GM18526 (cell line): Measurements from ENCODE around the gene GLCCI1.

ENCODE experiments used
- POLR2A ChIP-seq: IDR thresholded peaks from 3 replicates; pipeline ENCODE4 v1.6.1; 2011; ENCODE audit not compliant: insufficient read length; ENCODE audit errors: extremely low read depth

GLCCI1 gene

DNA sequence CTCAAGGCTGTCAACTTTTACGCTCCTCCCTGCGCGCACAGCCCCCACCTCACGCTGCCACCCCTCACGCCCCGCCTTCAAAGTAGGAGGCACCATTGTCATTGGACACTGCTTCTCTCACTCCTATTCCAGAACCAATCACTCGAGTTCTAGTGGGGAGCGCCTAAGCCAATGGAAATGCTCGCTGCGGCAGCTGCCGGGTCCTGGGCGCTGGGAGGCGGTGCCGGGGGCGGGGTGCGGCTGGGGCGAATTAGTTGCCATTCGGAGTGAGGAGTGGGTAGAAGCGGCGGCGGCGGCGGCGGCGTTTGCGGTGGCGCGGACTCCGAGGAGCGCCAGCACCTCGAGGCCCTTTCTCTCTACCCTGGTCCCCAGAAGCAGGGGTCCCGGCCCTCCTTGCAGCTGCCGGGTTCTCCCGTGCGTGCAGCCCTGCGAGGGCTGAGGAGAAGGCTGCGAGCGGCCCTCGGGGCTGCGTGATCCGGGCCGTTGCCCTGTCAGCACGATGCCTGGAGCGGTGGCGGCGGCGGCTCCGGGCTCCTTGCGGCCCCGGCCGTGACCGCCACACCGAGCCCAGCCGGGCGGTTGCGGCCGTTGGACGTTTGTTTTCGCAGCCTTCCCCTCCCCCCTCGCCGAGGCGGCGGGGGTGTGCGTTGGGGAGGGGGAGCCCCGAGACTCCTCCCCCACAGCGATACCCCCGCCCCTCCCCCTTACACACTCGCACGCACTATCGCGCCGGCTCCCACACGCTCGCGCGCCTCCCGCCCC is at the start of gene GLCCI1:
GLCCI1 (plus strand) TSS at position 253 of the 762 bp plus-strand sequence. CDS start 555 bp downstream, outside the sequence.
- peak; percentile 66 for TF ChIP-seq POLR2A

DNA sequence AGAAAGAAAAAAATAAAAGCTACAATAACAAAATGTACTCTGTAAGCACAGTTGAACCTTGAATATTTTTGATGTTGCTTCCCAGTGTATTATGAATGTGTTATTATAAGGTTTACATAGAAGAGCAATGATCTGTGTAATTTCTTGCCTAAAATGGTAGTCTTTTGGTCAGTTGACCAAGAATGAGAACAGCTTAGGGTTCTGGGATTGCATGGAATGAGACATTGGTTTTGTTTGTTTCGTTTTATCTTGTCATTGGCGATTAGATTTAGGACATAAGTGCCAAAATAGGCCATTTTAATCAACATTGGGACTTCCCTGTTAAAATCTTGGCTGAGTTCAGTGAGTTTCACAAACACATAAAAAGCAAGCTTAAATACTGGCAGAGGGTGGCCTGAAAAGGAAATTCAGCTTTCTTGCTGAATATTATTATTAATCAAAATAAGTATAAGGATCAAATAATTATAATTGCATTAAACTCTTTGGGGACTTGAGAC is 49.1 kb upstream of the GLCCI1 start:
- TF ChIP-seq POLR2A = no peak

DNA sequence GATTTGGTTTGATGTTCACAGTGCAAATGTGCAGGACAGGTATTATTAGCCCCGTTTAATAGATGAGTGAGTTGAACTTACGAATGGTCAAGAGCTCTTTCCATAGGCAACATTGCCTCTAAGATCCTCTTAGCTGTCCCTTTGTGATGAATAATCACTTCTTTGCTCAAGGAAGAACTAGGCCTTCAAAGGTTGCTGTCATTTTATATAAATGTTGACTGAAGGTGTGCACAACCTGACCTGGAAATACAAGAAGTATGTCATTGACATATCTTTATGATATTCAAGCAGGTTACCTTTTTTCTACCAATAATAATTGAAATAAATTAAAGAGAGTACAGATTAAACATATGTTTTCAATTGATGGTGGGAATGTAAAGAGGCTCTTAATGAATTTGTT is 48.5 kb upstream of the GLCCI1 start:
- TF ChIP-seq POLR2A = no peak

DNA sequence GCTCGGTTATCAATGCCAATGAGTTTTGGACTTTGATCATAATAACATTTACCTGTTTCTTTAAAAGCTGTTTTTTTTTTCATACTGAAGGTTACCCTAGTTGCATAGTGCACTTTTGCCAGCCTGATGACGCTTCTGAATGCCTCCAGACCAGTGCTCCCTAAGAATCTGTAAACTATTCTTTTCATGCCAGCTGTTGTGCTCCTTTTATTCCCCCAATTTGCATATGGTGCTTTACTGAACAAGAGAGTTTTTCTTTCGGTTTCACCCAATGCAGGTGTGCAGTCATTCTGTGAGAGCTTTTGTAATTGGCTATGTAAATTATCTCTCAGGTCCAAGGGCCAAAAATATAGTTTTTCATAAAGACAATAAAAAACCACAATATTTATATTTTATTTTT is 48.1 kb upstream of the GLCCI1 start:
- TF ChIP-seq POLR2A = no peak

DNA sequence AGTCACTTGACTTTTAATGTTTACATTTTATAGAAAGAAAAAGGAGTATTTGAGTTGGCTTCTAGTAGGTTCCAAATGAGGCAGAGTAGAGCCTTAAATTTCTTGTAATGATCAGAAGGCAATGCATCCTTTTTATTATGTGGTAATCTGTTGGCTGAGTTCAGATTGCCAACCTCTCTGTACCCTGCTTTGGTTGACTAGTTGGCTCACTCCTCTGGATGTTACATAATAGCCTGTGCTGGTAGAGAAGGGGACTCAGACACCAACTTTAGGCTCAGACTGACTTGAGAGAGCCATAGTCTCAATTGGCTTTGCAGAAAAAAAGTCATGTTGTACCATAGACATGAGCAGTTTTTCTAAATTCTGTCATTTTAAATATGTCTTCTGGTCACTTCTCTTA is 46.8 kb upstream of the GLCCI1 start:
- no peak for TF ChIP-seq POLR2A

DNA sequence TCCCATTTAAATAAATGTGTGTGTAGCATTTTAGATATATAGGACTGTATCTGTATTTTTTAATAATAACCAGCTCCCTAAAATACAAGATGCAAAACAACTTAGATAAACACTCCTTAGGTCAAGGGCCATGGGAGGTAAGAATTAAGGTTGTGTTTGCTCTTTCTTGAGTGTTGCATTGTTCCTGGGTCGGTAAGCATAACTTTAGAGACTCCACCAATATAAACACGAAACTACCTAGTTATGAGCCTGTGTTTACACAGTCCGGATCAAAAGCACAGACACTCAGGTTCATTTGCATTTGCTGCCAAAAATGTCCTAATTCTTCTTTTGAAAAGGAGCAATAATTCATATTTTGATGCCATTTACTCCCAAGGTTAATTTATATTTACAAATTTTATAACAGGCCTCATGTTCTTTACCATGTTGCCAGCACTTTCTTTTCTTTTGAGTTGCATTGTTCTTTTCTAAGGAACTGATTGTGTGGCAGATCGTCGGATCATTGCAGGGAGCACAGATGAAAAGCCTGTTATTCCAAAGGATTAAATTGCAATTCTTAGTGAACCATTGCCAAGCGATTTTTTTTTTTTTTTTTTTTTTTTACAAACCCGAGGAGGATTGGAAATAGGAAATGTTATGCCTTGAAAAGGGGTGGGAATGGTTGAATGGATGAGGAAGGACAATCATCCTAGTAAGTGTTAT is 45.8 kb upstream of the GLCCI1 start:
- TF ChIP-seq POLR2A = no peak

DNA sequence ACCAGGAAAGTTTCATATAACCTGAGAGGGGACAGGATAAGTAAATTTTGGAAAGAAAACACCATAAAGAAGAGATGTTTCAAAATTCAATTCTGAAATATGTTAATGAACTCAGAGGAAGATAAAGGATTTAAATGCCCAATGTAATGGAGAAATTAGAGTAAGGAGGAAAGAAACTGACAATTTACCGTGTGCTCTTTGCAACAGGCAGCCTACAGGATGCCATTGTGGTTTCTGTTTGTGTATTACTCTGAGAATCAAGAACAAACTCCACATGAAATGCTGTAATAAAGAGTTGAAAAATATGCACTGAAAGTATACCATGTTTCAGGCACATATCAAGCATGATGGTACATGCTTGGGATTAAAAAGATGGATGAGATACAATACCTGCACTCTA is 44.8 kb upstream of the GLCCI1 start:
- TF ChIP-seq POLR2A = no peak

DNA sequence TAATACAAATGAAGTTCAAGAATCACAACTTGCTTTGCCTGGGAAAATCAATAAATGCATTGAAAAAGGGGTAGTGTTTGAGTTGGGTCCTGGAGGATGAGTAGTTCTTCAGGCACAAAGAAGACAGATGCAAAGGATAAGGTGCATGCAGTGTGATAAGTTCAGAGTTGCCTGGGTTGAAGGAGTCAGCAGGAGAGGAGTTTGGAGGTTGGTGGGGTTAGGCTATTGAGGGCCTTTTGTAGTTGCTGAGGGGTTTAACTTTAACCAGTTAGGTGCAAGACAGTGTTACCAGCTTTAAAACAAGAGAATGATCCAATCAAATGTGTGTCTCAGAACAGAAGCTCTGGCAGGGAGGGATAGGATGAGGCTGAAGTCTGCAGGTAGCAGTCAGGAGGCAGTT is 44.3 kb upstream of the GLCCI1 start:
- no peak for TF ChIP-seq POLR2A

DNA sequence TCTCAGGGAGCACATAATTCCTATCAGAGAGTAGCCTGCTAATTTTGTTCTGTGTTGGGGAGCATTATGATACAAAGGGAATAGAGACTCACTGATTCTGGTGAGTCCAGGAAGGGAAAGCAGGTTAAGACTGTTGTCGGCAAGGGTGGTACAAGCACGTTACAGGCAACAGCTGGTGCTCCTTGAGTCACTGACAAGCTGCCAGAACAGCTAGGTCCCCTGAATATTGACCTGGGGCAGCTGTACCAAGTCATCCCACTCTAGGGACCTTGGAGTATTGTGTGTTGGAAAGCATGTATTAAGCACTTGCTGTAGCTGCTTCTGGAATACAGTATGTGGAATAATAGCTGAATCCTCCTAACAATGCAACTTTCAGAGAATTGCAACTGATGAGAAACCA is 37.0 kb upstream of the GLCCI1 start:
- no peak for TF ChIP-seq POLR2A

DNA sequence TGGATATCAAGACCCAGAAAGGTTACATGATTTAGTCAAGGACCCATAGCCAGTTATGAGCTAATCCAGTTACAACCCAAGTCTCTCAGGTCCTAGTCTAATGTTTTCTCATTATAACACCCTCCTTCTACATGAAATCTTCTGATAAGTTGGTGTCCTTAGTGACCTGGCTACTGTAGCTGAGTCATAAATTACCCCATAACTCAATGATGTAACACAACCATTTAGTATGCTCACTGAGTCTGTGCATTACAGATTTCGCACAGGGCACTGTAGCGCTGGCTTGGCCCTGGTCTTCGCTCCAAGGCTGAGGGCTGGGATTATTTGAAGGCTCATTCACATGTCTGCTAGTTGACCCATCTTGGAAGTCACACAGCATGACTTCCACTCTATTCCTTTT is 36.0 kb upstream of the GLCCI1 start:
- TF ChIP-seq POLR2A = no peak

DNA sequence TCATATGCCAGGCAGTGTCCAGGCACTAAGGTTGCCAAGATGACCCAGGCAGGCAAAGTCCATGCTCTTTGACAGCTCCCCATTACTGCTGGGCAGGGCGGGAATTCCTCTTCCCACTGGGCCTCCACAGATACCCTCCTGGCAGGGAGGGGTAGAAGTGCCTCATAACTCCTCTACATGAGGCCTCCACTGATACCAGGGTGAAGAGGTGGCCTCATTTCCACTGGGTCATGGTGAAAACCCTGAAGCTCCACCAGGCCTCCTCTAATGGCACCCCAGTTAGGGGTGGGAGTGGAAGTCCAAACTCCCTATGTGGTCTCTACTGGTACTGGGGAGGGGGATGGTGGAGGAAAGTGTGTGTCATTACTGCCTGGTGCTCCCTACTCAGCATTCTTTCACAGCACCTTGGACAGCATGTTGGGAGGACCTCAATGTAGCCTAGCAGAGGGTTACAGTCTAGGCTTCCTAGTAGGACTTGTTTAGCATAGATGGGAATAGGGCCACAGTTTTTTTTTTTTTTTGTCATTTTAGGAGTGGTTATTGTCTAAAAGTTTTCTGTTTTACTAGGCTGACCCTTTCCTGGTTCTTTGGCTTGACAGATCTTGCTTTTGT is 34.6 kb upstream of the GLCCI1 start:
- no peak for TF ChIP-seq POLR2A

DNA sequence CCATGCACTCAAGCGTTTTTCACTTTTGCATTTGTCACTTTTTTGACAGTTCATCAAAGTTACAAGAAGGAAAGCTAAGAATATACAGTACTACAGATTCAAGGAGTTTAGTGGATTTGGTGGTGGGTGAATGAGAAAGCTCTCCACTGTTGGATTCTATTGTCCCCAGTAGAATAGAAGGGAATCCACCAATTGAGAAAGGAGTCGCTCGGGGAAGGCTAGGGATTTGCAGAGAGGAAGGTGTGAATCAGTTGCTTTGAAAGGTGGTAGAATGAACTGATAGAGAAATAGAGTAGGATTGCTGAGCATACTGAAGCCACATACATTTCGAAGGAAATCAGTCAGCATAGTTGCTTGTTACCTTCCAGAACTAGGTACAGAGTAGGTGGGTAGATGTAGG is 33.7 kb upstream of the GLCCI1 start:
- no peak for TF ChIP-seq POLR2A

DNA sequence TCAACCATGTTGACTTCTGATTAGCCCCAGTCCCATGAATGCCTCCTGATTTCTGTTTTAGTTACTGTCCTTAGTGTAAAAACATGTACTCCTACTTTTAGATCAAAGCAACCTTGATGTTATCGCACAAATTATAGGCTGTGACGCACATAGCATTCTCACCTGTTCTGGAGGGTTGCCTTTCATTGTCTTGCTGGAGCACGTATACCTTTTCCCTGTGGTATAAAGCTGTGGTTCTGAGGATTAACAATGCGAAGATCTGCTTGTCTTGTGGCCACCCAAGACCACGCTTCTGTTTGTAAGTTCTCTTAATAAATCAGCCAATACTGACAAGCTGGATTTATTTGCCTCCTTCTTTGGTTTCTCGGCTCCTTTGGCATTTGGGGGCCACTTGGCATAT is 30.1 kb upstream of the GLCCI1 start:
- no peak for TF ChIP-seq POLR2A

DNA sequence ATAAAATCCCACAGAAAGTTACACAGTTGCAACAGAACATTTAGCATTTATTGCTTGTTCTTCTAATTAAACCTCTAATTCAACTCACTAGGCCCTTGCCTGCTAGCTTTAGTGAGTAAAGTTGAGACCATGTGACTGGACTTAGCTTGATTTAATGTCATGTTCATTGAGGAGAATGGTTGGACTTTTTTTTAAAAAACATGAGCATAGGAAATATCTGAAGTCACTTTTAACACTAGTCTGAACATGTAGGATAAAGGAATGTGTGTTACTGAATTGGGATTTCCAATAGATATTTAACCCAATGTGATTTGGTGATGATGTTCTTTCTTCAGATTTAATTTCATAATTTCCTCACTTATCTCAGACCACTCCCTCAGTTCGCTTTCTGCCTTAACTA is 24.6 kb upstream of the GLCCI1 start:
- TF ChIP-seq POLR2A = no peak

DNA sequence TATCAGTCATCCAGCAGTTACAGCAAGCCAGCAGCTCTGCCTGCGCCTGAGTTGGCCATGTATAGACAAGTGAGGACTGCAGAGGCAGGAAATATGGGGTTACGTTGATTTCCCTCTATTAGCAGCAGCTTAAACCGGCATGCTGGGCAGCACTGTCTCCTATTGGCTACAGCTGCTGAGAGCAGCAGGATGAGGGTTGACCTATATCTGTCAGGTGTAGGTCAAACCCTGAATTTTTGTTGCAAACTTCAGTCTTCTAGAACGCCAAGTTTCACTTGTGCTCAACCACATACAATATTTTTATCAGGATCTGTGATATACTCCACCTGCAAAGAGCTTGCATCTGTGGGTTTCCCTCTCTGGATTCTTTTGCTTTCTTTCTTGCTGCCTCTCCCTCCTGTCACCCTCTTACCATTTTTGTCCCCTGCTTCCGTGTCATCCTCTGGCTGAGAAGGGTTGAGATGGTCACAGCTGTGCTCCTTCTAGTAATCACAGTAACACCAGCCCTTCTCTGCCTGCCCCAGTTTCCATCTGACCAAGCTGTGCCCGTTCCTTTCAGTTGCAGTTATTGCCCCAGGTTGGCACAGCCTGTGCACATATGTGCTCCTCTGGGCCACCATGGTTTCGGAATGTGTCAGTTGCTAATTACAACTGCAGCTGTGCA is 23.8 kb upstream of the GLCCI1 start:
- TF ChIP-seq POLR2A = peak; percentile 39
